Stimulated activated CD4-positive, alpha-beta T cell treated with anti-CD3 and anti-CD28 coated beads, Interleukin-12 subunit alpha, Interleukin-12 subunit beta, amount 100 ng/mL, for 48 hours (primary cell): ENCODE results near the gene TULP4.
"Not testable (repeated sequence)": the region's sequence is repeated elsewhere in the genome, so short reads cannot be mapped to it uniquely, and the experiment has no call there.

Experiments
- DNase-seq, 3 donors: peaks; one replicate each; pipeline ENCODE4 v3.0.0-alpha.2; 2020; ENCODE audit warnings: low read depth in 2 of 3, low spot score in 1 of 3

TULP4 gene

GRCh38 chr6:158293122-158293521, 19.1 kb upstream of the TULP4 start:
- DNase-seq: no peak

DNA sequence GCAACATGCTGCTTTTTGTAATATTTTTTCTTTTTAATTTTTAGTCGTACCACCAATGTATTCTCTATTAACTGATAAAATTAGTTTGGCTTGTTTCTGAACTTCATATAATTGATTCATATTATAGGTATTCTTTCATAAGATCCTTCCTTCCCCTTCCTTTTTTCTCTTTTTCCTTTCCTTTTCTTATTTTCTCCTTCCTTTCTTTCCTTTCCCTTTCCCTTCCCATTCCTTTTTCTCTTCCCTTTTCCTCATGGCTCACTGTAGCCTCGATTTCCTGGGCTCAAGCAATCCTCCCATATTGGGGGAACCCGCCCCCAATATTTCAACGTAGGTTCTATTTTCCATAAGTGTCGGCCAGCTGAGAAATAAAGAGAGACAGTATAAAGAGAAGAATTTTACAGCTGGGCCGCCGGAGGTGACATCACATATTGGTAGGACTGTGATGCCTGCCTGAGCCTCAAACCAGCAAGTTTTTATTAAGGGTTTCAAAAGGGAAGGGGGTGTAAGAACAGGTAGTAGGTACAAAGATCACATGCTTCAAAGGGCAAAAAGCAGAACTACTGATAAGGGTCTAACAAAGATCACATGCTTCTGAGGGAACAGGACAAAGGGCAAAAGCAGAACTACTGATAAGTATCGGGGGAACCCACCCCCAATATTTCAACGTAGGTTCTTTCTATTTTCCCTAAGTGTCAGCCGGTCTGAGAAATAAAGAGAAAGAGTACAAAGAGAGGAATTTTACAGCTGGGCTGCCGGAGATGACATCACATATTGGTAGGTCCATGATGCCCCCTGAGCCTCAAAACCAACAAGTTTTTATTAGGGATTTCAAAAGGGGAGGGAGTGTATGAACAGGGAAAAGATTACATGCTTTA, 16.1 kb upstream of the TULP4 start:
- not testable (repeated sequence) for DNase-seq

DNA sequence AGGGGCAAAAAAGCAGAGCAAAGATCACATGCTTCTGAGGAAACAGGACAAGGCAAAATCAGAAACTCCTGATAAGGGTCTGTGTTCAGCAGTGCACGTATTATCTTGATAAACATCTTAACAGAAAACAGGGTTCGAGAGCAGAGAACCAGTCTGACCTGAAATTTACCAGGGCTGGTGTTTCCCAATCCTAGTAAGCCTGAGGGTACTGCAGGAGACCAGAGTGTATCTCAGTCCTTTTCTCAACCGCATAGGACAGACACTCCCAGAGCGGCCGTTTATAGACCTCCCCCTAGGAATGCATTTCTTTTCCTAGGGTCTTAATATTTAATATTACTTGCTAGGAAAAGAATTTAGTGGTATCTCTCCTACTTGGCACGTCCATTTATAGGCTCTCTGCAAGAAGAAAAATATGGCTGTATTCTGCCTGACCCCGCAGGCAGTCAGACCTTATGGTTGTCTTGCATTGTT, 15.4 kb upstream of the TULP4 start:
- DNase-seq: not testable (repeated sequence)

- not testable (repeated sequence) for DNase-seq
These were observed 14.6 kb upstream of the TULP4 start for GRCh38 chr6:158297657-158298056.

DNA sequence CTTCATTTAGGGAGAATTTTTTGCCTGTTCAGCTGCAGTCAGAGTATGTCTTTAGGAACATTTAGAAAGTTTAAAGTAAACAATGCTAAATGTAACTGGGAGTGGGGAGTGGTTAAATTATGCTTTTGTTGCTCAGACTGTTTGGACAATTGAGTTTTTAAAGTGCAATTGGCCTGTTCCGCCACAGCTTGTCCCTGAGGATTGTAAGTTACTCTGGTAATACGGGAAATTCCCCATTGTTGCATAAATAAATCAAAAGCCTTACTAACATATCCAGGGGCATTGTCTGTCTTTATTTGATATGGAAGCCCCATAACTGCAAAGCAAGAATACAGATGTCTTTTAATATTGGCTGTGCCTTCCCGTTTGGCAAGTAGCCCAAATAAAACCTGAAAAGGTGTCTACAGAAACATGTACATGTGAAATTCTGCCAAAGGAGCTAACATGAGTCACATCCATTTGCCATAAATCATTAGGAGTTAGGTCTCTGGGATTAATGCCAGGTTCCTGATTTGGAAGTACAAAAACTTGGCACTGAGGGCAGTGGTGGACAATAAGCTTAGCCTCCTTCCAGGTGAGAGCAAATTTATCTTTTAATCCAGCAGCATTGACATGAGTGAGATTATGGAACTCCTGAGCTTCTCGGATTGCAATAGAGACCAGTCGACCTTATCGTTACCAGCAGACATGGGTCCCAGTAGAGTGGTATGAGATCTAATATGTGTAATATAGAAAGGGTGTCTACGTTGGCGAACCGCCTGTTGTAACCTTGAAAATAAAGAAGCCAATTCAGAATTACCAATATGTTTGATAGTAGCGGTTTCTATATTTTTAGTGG, 11.7 kb upstream of the TULP4 start:
- DNase-seq: not testable (repeated sequence)

DNA sequence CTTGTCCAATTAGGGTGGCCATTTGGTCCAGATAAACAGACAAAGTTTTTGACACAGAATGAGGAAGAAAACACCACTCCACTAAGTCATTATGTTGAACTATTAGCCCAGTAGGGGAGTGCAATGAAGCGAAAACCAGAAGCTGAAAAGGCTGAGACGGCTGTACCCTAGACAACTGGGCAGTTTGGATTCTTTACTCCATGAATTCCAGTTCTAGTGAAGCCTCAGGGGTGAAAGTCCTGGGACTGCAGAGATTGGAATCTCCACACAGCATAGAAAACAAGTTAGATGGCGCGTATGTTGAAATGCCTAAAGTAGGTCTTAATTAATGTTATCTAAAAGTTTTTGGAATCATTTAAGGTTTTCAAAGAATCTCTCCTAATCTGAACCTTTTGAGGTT, 10.7 kb upstream of the TULP4 start:
- not testable (repeated sequence) for DNase-seq

GRCh38 chr6:158302195-158302796, 10.0 kb upstream of the TULP4 start:
- DNase-seq: not testable (repeated sequence)

- DNase-seq: no peak
These were observed 9.0 kb upstream of the TULP4 start for GRCh38 chr6:158303210-158303731.

DNA sequence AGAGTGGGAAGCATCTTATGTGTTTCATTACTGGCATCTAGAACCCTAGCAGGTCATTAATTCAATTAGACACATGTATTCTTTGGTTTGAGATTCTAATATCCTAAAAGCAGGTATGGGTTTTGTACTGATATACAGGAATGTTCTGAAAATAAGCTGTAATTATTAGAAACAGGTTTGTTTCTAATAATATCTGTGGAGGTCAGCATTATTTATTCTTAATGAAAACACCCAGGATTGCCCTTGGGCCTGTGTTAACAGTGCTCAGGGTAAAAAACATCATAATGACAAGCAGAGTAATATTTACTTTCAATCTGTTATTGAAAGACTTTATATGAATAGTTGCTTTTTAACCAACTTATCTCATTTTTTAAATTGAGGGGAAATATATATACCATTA, 8.0 kb upstream of the TULP4 start:
- no peak for DNase-seq

DNA sequence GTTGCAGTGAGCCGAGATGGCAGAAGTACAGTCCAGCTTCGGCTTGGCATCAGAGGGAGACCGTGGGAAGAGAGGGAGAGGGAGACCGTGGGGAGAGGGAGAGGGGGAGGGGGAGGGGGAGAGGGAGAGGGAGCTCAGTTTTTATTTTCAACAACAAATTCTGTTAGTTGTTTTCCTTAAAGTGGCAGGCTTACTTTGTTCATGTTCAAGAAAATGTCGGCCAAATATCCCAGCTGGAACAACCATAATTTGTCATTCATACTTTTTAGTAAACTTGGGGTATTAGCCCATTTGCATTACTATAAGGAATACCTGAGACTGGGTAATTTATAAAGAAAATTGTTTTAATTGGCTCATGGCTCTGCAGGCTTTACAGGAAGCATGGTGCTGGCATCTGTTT, 2.5 kb upstream of the TULP4 start:
- no peak for DNase-seq

GRCh38 chr6:158311193-158311592, 1.1 kb upstream of the TULP4 start:
- DNase-seq: no peak

- DNase-seq: no peak
These were observed 639 bp upstream of the TULP4 start for GRCh38 chr6:158311626-158312025.

GRCh38 chr6:158312672-158313397, 570 bp downstream of the TULP4 start:
- DNase-seq: no peak

DNA sequence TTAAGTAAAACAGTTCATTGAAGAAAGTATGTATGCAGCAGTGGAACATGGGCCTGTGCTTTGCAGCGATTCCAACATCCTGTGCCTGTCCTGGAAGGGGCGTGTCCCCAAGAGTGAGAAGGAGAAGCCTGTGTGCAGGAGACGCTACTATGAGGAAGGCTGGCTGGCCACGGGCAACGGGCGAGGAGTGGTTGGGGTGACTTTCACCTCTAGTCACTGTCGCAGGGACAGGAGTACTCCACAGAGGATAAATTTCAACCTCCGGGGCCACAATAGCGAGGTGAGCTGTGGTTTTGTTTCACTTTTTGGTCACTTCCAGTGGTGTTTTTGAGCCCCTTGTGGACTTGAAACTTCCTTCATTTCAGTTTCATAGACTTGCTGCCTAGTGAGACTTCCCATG, 1.7 kb downstream of the TULP4 start:
- no peak for DNase-seq

GRCh38 chr6:158314737-158315136, 2.5 kb downstream of the TULP4 start:
- no peak for DNase-seq

- DNase-seq: no peak
These were observed 3.8 kb downstream of the TULP4 start for GRCh38 chr6:158316022-158316421.

DNA sequence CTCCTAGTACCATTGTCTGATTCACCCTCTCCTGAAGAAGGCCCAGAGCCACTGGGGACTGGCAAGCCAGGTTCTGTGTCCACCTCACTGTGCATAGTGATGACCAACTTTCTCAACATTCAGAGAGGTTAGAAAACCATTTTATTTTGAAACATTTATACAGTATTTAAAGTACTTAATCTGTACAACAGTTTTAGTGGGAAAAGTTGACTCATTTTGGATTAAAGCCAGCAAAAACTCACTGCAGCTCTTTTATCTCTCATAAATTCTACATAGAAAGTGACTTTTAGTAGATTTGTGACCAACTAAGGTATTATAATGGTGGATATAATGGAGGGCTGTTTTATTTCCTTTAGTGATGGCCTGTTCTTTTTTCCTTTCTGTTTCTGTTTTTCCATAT, 9.7 kb downstream of the TULP4 start:
- DNase-seq: no peak

DNA sequence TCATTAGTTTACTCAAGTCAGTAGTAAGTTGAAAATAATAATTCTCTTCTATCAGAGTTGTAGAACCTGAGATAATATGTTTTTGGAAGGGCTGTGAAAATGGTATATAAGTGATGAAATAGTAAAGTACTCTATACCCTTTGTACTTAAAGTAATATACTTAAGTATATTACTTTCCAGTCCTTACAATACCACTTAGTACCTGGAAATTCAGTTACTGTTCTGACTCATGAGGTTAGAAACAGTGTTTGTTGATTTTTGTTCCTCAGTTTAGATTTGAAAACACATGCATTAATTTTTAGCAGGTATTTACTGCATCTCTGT, 10.1 kb downstream of the TULP4 start:
- no peak for DNase-seq

GRCh38 chr6:158322724-158323560, 10.7 kb downstream of the TULP4 start:
- DNase-seq: no peak

- no peak for DNase-seq
These were observed 11.3 kb downstream of the TULP4 start for GRCh38 chr6:158323561-158323958.
